ENCODE results near the gene AHCYL2.

Gene AHCYL2

DNA sequence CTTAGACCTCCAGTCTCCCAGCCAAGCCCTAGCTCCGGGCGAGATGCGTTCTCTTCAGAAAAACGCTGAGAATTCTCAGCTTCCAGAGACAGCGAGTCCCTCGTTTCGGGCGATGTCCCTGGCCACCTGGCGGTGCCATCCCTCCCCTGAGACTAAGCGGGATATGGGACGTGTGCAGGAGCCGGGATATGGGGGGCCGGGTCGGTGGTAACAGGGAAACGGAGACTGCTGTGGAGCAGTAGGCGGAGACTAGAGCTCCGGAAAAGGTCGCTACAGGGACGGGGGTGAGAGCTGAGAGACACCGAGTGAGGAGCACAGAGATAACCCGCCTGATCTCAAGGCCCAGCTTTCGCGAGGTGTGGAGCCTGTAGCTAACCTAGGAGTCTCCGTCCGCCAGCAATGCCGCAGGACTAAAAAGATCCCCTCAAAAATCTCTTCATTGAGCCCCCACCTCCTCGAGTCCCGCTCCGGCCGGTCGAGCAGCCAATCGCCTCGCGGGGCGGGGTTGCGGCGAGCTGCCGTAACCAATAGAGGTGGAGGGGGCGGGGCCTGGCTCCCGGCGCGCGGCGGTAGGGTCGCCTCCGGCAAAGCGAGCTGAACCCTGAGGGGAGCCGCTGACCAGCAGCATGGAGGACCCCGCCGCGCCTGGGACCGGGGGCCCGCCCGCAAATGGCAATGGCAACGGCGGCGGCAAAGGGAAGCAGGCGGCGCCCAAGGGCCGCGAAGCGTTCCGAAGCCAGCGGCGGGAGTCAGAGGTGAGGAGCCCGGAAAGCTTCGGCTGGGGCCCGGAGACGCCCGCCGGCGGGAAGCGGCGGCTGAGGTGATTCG is 209.2 kb downstream of the AHCYL2 start, which contains the start of gene STRIP2:
TSS of gene STRIP2 (plus strand) at position 586 of the 828 bp plus-strand sequence. CDS start at position 627, 41 bp downstream.
- Histone ChIP-seq H3K9me2 (ENCODE audit: low read depth, low read length) (no peaks in the 10 kb centered on the region), H3K9me3 (ENCODE audit: low read length) (no peaks in the 10 kb centered on the region), H3F3A (ENCODE audit: insufficient read depth, low read length) (no peaks in the 10 kb centered on the region), H3K9ac (ENCODE audit: low read length) (peak within 1 kb of the TSS; percentile 65), H3K4me2 (ENCODE audit: low read length) (peak within 1 kb of the TSS; percentile 83), H4K20me1 (ENCODE audit: insufficient read depth, low read length) (no peaks in the 10 kb centered on the region), H3K4me1 (ENCODE audit: insufficient read depth, low read length, severe bottlenecking) (peaks cover 16% of the 10 kb centered on the region), H3K4me3 (ENCODE audit: low read depth, low read length, poor library complexity, severe bottlenecking) (peak within 1 kb of the TSS; percentile 66), H3K27me3 (ENCODE audit: insufficient read depth, low read length) (peaks cover 6% of the 10 kb centered on the region; the same call in 1 of the 2 replicates), H2AFZ (ENCODE audit: low read length) (peak within 1 kb of the TSS; percentile 83), H3K36me3 (ENCODE audit: insufficient read depth, low read length) (no peaks in the 10 kb centered on the region), H3K79me2 (ENCODE audit: insufficient read depth, low read length) (no peaks in the 10 kb centered on the region), H3K27ac (ENCODE audit: low read depth, low read length, poor library complexity, severe bottlenecking) (no peak within 1 kb of the TSS)
- no peak for TF ChIP-seq CTCF (IDR thresholded peaks at IDR 0.05; ENCODE audit: low read length)
- no peak for TF ChIP-seq EZH2 (IDR thresholded peaks at IDR 0.05; ENCODE audit: borderline replicate concordance, low read length)

GRCh38 chr7:129434675-129435318 is 210.0 kb downstream of the AHCYL2 start:
- Histone ChIP-seq H3K4me2 (ENCODE audit: low read length) (peak overlapping the region; percentile 83), H3K27me3 (ENCODE audit: insufficient read depth, low read length) (peaks cover 6% of the 10 kb centered on the region; the same call in 1 of the 2 replicates), H2AFZ (ENCODE audit: low read length) (peak overlapping the region; percentile 26; the same call in 1 of the 2 replicates), H4K20me1 (ENCODE audit: insufficient read depth, low read length) (no peaks in the 10 kb centered on the region), H3K9ac (ENCODE audit: low read length) (peak overlapping the region; percentile 65), H3K36me3 (ENCODE audit: insufficient read depth, low read length) (no peaks in the 10 kb centered on the region), H3K9me2 (ENCODE audit: low read depth, low read length) (no peaks in the 10 kb centered on the region), H3K27ac (ENCODE audit: low read depth, low read length, poor library complexity, severe bottlenecking) (no peak overlapping the region), H3K4me1 (ENCODE audit: insufficient read depth, low read length, severe bottlenecking) (peaks cover 16% of the 10 kb centered on the region), H3F3A (ENCODE audit: insufficient read depth, low read length) (no peaks in the 10 kb centered on the region), H3K9me3 (ENCODE audit: low read length) (no peaks in the 10 kb centered on the region), H3K79me2 (ENCODE audit: insufficient read depth, low read length) (no peaks in the 10 kb centered on the region), H3K4me3 (ENCODE audit: low read depth, low read length, poor library complexity, severe bottlenecking) (peak overlapping the region; percentile 66)
- no peak for TF ChIP-seq CTCF (IDR thresholded peaks at IDR 0.05; ENCODE audit: low read length)
- TF ChIP-seq EZH2 (IDR thresholded peaks at IDR 0.05; ENCODE audit: borderline replicate concordance, low read length), result no peak

DNA sequence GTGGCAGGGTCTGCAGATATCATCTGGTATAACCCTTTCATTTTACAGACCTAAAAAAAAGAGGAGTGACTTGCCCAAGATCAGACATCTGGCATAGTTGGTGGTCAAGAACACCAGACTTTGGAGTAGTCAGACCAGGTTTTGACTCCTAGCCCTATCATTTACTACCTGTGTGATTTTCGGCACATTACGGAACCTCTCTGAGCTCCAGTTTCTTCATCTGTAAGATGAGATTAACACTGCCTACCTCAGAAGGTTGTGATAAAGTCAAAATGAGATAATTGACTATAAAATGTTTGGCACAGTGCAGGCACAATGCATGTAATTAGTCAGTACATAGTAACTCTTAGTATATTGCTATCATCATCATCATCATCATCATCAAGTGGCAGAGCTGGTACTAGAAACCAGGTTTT is 210.6 kb downstream of the AHCYL2 start:
- H3K9me2 ChIP-seq (ENCODE audit: low read depth, low read length), result no peaks in the 10 kb centered on the region
- peaks cover 6% of the 10 kb centered on the region; the same call in 1 of the 2 replicates for H3K27me3 ChIP-seq (ENCODE audit: insufficient read depth, low read length)
- H3K4me1 ChIP-seq (ENCODE audit: insufficient read depth, low read length, severe bottlenecking), result peaks cover 16% of the 10 kb centered on the region
- H3K4me2 ChIP-seq (ENCODE audit: low read length), result peak overlapping the region; percentile 83
- no peak overlapping the region for H2AFZ ChIP-seq (ENCODE audit: low read length)
- H3K9me3 ChIP-seq (ENCODE audit: low read length), result no peaks in the 10 kb centered on the region
- no peak for TF ChIP-seq EZH2 (IDR thresholded peaks at IDR 0.05; ENCODE audit: borderline replicate concordance, low read length)
- no peak for TF ChIP-seq CTCF (IDR thresholded peaks at IDR 0.05; ENCODE audit: low read length)
- H3K36me3 ChIP-seq (ENCODE audit: insufficient read depth, low read length), result no peaks in the 10 kb centered on the region
- H4K20me1 ChIP-seq (ENCODE audit: insufficient read depth, low read length), result no peaks in the 10 kb centered on the region
- H3K79me2 ChIP-seq (ENCODE audit: insufficient read depth, low read length), result no peaks in the 10 kb centered on the region
- H3K27ac ChIP-seq (ENCODE audit: low read depth, low read length, poor library complexity, severe bottlenecking), result no peak overlapping the region
- H3K4me3 ChIP-seq (ENCODE audit: low read depth, low read length, poor library complexity, severe bottlenecking), result peak overlapping the region; percentile 66
- no peaks in the 10 kb centered on the region for H3F3A ChIP-seq (ENCODE audit: insufficient read depth, low read length)
- H3K9ac ChIP-seq (ENCODE audit: low read length), result no peak overlapping the region; the same call in 1 of the 2 replicates

Measured in OCI-LY1 (cell line).